Loucy (cell line): Measurements from ENCODE around the gene MSI1.

Experiments used
- H2AFZ ChIP-seq: fragments of 200-600 bp; sonication (generic); 2 replicates; pipeline ENCODE4 v1.6.0; 2016; ENCODE audit warnings: antibody characterized with exemption, mild to moderate bottlenecking, low read length, moderate library complexity
- H3F3A ChIP-seq: fragments of 200-600 bp; 2 replicates; pipeline ENCODE4 v1.6.0; 2016; ENCODE audit warnings: antibody characterized with exemption, low read depth, mild to moderate bottlenecking
- H3K27me3 ChIP-seq: fragments of 200-600 bp; sonication (generic); 2 replicates; pipeline ENCODE4 v1.6.1; 2014; ENCODE audit warnings: low read length, mild to moderate bottlenecking; ENCODE audit not compliant: insufficient read depth, poor library complexity, severe bottlenecking
- H3K36me3 ChIP-seq: fragments of 200-600 bp; sonication (generic); 2 replicates; pipeline ENCODE4 v1.6.1; 2016; ENCODE audit warnings: low read length; ENCODE audit not compliant: insufficient read depth
- H3K4me1 ChIP-seq: fragments of 200-600 bp; sonication (generic); 2 replicates; pipeline ENCODE4 v1.5.1; 2014; ENCODE audit warnings: low read length, mild to moderate bottlenecking; ENCODE audit not compliant: insufficient read depth, poor library complexity, severe bottlenecking
- H3K4me2 ChIP-seq: fragments of 200-600 bp; sonication (generic); 2 replicates; pipeline ENCODE4 v1.6.0; 2014; ENCODE audit warnings: antibody characterized with exemption, low read length, low read depth, mild to moderate bottlenecking; ENCODE audit not compliant: poor library complexity, severe bottlenecking
- H3K4me3 ChIP-seq: fragments of 200-600 bp; sonication (generic); 2 replicates; pipeline ENCODE4 v1.5.1; 2014; ENCODE audit warnings: low read length, mild to moderate bottlenecking, mixed read lengths; ENCODE audit not compliant: poor library complexity, severe bottlenecking
- H3K79me2 ChIP-seq: fragments of 200-600 bp; sonication (generic); 2 replicates; pipeline ENCODE4 v1.6.1; 2014; ENCODE audit warnings: low read length; ENCODE audit not compliant: insufficient read depth
- H3K9ac ChIP-seq: fragments of 200-600 bp; sonication (generic); 2 replicates; pipeline ENCODE4 v1.6.0; 2014; ENCODE audit warnings: mild to moderate bottlenecking, low read depth, low read length, moderate library complexity; ENCODE audit not compliant: poor library complexity, severe bottlenecking
- H3K9me2 ChIP-seq: fragments of 200-600 bp; sonication (generic); replicated peaks from 2 replicates; pipeline ENCODE4 v1.6.1; 2016; ENCODE audit warnings: low read depth, low read length, mixed read lengths
- H3K9me3 ChIP-seq: fragments of 200-600 bp; sonication (generic); 2 replicates; pipeline ENCODE4 v1.6.1; 2014; ENCODE audit warnings: mild to moderate bottlenecking, antibody characterized with exemption, low read length, low read depth; ENCODE audit not compliant: insufficient read depth
- H4K20me1 ChIP-seq: fragments of 200-600 bp; sonication (generic); 2 replicates; pipeline ENCODE4 v1.6.0; 2014; ENCODE audit warnings: antibody characterized with exemption, low read length, mild to moderate bottlenecking; ENCODE audit not compliant: insufficient read depth, poor library complexity, severe bottlenecking
- CTCF ChIP-seq: fragments of 200-600 bp; sonication (generic); conservative IDR thresholded peaks from 2 replicates; pipeline ENCODE4 v1.5.1; 2014; ENCODE audit warnings: mild to moderate bottlenecking, antibody characterized with exemption, low read length
- EZH2phosphoT487 ChIP-seq: fragments of 200-600 bp; IDR thresholded peaks from 2 replicates; pipeline ENCODE4 v1.6.1; 2018; ENCODE audit warnings: antibody characterized with exemption, mild to moderate bottlenecking, moderate library complexity, borderline replicate concordance

Gene MSI1

GRCh38 chr12:120364487-120364886, 4.5 kb downstream of the MSI1 start:
- Histone ChIP-seq H3K4me3 (no peak overlapping the region), H3K36me3 (no peaks in the 10 kb centered on the region), H4K20me1 (no peaks in the 10 kb centered on the region), H3K9me2 (no peaks in the 10 kb centered on the region), H3F3A (no peaks in the 10 kb centered on the region), H3K4me2 (no peak overlapping the region), H3K27me3 (no peaks in the 10 kb centered on the region), H2AFZ (no peak overlapping the region), H3K79me2 (no peaks in the 10 kb centered on the region), H3K9me3 (no peaks in the 10 kb centered on the region), H3K4me1 (no peaks in the 10 kb centered on the region), H3K9ac (no peak overlapping the region)
- TF ChIP-seq EZH2phosphoT487 (no peak), CTCF (no peak)

GRCh38 chr12:120363274-120363855, 5.6 kb downstream of the MSI1 start:
- Histone ChIP-seq H3K9ac (no peak overlapping the region), H3K4me3 (no peak overlapping the region), H3K36me3 (no peaks in the 10 kb centered on the region), H3K4me1 (no peaks in the 10 kb centered on the region), H4K20me1 (no peaks in the 10 kb centered on the region), H2AFZ (no peak overlapping the region), H3K9me3 (no peaks in the 10 kb centered on the region), H3K79me2 (no peaks in the 10 kb centered on the region), H3K27me3 (no peaks in the 10 kb centered on the region), H3F3A (no peaks in the 10 kb centered on the region), H3K4me2 (no peak overlapping the region), H3K9me2 (no peaks in the 10 kb centered on the region)
- TF ChIP-seq CTCF = no peak
- TF ChIP-seq EZH2phosphoT487 = no peak

GRCh38 chr12:120362516-120363273, 6.3 kb downstream of the MSI1 start:
- H3K36me3 ChIP-seq = no peaks in the 10 kb centered on the region

More at GRCh38 chr12:120362516-120363273, 6.3 kb downstream of the MSI1 start:
- no peaks in the 10 kb centered on the region for H3K9me3 ChIP-seq
- H4K20me1 ChIP-seq = no peaks in the 10 kb centered on the region
- H3K79me2 ChIP-seq = no peaks in the 10 kb centered on the region
- H3K9me2 ChIP-seq = no peaks in the 10 kb centered on the region
- no peak overlapping the region for H3K4me2 ChIP-seq
- H3K9ac ChIP-seq = no peak overlapping the region
- TF ChIP-seq EZH2phosphoT487 = no peak
- H3K4me1 ChIP-seq = no peaks in the 10 kb centered on the region
- no peak overlapping the region for H3K4me3 ChIP-seq
- no peak overlapping the region for H2AFZ ChIP-seq
- H3K27me3 ChIP-seq = no peaks in the 10 kb centered on the region
- no peaks in the 10 kb centered on the region for H3F3A ChIP-seq
